ENCODE data around the gene HSD17B14. TPM values are rescaled to one million over a fixed set of nuclear protein-coding genes. Genes with fewer than 3 reads are reported as not detected.
"Not testable (repeated sequence)": the region's sequence is repeated elsewhere in the genome, so short reads cannot be mapped to it uniquely, and the experiment has no call there.

HSD17B14 gene
- total and polyA plus RNA-seq, 4 donors: 6.9 to 25.5 (median 17.6) TPM

DNA sequence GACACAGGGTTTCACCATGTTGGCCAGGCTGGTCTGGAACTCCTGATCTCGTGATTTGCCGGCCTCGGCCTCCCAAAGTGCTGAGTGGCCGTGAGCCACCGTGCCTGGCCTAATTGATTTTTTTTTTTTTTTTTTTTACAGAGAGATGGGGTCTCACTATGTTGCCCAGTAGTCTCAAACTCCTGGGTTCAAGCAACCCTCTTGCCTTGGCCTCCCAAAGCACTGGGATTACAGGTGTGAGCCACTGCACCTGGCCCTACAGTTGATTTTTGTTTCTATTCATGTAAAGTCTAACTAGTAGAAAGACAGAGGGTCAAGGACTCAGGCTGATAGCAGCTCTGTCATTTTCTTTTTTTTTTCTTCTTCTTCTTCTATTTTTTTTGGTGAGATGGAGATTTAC, 59.2 kb downstream of the HSD17B14 start:
- Histone ChIP-seq H3K27me3 (ENCODE audit: control insufficient read depth, insufficient read depth, low read length) (no peaks in the 10 kb centered on the region), H3K4me3 (ENCODE audit: low read depth, low read length) (no peak overlapping the region), H3K4me1 (ENCODE audit: control insufficient read depth, insufficient read depth, low read length) (no peaks in the 10 kb centered on the region), H3K36me3 (ENCODE audit: control insufficient read depth, insufficient read depth, low read length) (no peaks in the 10 kb centered on the region), H3K27ac (ENCODE audit: low read depth, low read length) (no peak overlapping the region), H3K9me3 (ENCODE audit: control insufficient read depth, insufficient read depth, low read length) (no peaks in the 10 kb centered on the region)
- no CpG with 5 or more reads among the region's 5 CpGs for WGBS (ENCODE audit: insufficient coverage)
- no peak for DNase-seq (ENCODE audit: low read depth in 4 of 6, low spot score in 6 of 6)

DNA sequence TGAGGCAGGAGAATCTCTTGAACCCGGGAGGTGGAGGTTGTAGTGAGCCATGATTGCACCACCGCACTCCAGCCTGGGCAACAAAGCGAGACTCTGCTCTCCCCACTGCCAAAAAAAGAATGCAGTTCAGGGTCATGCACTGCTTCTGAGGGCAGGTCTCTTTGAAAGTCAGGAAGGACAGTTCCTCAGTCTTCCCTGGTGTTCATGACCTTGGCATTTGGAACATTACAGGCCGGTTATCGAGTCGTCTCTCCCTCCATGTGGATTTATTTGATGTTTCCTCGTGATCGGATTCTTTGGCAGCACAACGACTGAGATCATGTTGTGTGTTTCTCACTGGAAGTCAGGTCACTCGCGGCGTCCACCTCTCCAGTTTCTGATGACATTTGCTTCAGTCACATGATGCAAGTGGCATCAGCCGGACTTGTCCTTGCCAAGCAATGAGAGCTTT, 63.8 kb downstream of the HSD17B14 start:
- no peak for DNase-seq (ENCODE audit: low read depth in 4 of 6, low spot score in 6 of 6)
- Histone ChIP-seq H3K4me1 (ENCODE audit: control insufficient read depth, insufficient read depth, low read length) (no peaks in the 10 kb centered on the region), H3K4me3 (ENCODE audit: low read depth, low read length) (no peak overlapping the region), H3K9me3 (ENCODE audit: control insufficient read depth, insufficient read depth, low read length) (no peaks in the 10 kb centered on the region), H3K36me3 (ENCODE audit: control insufficient read depth, insufficient read depth, low read length) (no peaks in the 10 kb centered on the region), H3K27ac (ENCODE audit: low read depth, low read length) (no peak overlapping the region), H3K27me3 (ENCODE audit: control insufficient read depth, insufficient read depth, low read length) (no peaks in the 10 kb centered on the region)
- WGBS (ENCODE audit: insufficient coverage): 77% methylated on average over 8 of the region's 13 CpGs

DNA sequence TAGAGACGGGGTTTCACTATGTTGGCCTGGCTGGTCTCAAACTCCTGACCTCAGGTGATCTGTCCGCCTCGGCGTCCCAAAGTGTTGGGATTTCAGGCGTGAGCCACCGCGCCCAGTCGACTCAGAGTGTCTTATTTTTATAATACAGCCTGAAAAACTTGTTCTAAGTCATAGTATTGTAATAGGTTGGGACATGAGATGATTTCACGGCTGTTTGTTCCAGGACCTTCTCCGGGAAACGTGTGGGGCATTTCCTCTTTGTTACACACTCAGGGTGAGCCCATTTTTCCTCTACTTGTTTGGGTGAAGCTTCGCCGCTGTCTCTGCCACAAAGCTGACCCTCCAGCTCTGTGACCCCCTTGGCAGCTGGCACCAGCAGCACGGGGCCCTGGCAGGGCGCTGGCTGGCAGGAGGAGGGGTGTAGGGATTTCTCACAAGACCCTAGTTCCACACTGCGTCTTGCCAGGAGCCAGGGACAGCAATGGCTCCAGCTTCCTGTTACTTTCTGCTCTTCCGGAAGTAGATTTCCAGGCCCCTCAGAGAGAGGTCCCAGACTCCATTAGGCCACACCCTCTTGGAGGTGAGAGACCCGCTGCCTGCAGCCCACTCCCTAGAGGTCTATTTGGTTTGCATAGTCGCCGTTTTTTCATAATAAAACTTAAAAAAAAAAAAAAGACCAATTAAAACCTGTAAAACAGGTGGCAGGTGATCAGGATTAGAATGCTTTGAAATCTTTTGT, 65.4 kb downstream of the HSD17B14 start:
- H3K9me3 ChIP-seq (ENCODE audit: control insufficient read depth, insufficient read depth, low read length): no peaks in the 10 kb centered on the region
- H3K4me3 ChIP-seq (ENCODE audit: low read depth, low read length): no peak overlapping the region
- no peaks in the 10 kb centered on the region for H3K27me3 ChIP-seq (ENCODE audit: control insufficient read depth, insufficient read depth, low read length)
- WGBS (ENCODE audit: insufficient coverage): 53% methylated on average over 7 of the region's 20 CpGs
- H3K36me3 ChIP-seq (ENCODE audit: control insufficient read depth, insufficient read depth, low read length): no peaks in the 10 kb centered on the region
- H3K27ac ChIP-seq (ENCODE audit: low read depth, low read length): no peak overlapping the region
- DNase-seq (ENCODE audit: low read depth in 4 of 6, low spot score in 6 of 6): no peak
- H3K4me1 ChIP-seq (ENCODE audit: control insufficient read depth, insufficient read depth, low read length): no peaks in the 10 kb centered on the region

DNA sequence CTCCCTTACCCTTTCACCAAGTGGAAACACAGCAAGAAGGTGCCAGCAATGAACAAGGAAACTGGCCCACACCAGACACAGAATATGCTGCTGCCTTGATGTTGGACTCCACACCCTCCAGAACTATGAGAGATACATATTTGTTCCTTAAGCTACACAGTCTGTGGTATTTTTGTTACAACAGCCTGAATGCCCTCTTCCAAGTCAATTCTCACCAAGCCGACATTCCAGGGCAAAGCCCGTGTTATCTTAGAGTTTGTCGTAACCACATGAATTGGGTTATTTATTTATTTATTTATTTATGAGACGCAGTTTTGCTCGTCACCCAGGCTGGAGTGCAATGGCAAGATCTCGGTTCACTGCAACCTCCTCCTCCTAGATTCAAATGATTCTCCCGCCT, 66.0 kb downstream of the HSD17B14 start:
- H3K4me3 ChIP-seq (ENCODE audit: low read depth, low read length): no peak overlapping the region
- H3K36me3 ChIP-seq (ENCODE audit: control insufficient read depth, insufficient read depth, low read length): no peaks in the 10 kb centered on the region
- WGBS (ENCODE audit: insufficient coverage): no CpG with 5 or more reads among the region's 7 CpGs
- H3K27me3 ChIP-seq (ENCODE audit: control insufficient read depth, insufficient read depth, low read length): no peaks in the 10 kb centered on the region
- no peaks in the 10 kb centered on the region for H3K9me3 ChIP-seq (ENCODE audit: control insufficient read depth, insufficient read depth, low read length)
- H3K4me1 ChIP-seq (ENCODE audit: control insufficient read depth, insufficient read depth, low read length): no peaks in the 10 kb centered on the region
- DNase-seq (ENCODE audit: low read depth in 4 of 6, low spot score in 6 of 6): no peak
- H3K27ac ChIP-seq (ENCODE audit: low read depth, low read length): no peak overlapping the region

DNA sequence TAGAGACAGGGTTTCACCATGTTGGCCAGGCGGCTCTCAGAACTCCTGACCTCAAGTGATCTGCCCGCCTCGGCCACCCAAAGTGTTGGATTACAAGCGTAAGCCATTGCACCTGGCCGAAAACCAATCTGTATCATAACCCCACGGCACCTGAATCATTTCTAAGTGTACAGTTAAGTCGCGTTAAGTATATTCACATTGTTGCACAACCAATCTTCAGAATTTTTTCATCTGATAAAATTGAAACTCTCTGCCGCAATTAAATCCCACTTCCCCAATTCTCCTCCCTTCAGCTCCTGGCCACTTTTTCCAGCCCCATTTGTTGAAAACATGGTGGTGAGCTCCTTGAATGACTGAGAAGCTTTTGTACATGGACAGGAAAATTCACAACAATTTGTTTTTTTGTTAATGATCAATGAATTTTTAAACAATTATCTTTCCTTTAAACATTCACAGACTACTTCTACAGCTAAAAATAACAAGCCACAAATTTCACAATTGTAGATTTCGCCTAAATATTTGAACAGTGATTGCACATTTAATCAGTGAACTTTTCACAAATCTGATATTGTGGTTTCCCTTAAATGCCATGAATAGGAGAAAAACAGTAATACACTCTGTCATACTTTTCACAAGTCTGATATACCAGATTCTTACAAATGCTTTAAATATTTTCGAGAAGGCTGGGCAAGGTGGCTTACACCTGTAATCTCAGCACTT, 67.1 kb downstream of the HSD17B14 start:
- DNase-seq (ENCODE audit: low read depth in 4 of 6, low spot score in 6 of 6): no peak
- WGBS (ENCODE audit: insufficient coverage): 85% methylated on average over 8 of the region's 11 CpGs
- Histone ChIP-seq H3K27me3 (ENCODE audit: control insufficient read depth, insufficient read depth, low read length) (no peaks in the 10 kb centered on the region), H3K4me3 (ENCODE audit: low read depth, low read length) (no peak overlapping the region), H3K36me3 (ENCODE audit: control insufficient read depth, insufficient read depth, low read length) (no peaks in the 10 kb centered on the region), H3K4me1 (ENCODE audit: control insufficient read depth, insufficient read depth, low read length) (no peaks in the 10 kb centered on the region), H3K27ac (ENCODE audit: low read depth, low read length) (no peak overlapping the region), H3K9me3 (ENCODE audit: control insufficient read depth, insufficient read depth, low read length) (no peaks in the 10 kb centered on the region)

DNA sequence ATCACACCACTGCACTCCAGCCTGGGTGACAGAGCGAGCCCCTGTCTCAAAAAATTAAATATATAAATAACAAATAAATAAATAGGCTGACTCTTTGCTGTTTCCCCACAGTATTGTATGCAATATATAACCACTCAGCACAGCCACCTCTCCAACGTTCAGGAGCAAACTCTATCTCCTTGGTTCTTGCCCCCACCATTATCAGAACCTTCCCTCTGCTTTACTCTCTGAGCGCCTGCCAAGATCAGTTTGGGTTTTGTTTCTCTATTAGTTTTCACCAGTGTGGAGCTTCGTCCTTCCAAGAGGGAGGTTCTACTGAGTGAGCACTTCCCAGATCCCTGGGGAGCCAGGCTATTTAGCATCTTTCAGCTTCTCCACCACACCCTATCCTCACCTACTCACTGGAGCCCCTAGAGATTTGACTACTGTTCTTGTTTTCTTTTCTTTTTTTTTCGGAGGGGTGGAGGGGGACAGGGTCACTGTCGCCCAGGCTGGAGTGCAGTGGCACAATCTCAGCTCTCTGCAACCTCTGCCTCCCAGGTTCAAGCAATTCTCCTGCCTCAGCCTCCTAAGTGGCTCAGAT, 68.0 kb downstream of the HSD17B14 start:
- not testable (repeated sequence) for H3K36me3 ChIP-seq (ENCODE audit: control insufficient read depth, insufficient read depth, low read length); H3K9me3 ChIP-seq (ENCODE audit: control insufficient read depth, insufficient read depth, low read length); H3K4me1 ChIP-seq (ENCODE audit: control insufficient read depth, insufficient read depth, low read length); H3K27ac ChIP-seq (ENCODE audit: low read depth, low read length); H3K4me3 ChIP-seq (ENCODE audit: low read depth, low read length); DNase-seq (ENCODE audit: low read depth in 4 of 6, low spot score in 6 of 6); H3K27me3 ChIP-seq (ENCODE audit: control insufficient read depth, insufficient read depth, low read length)
- no CpG with 5 or more reads among the region's 6 CpGs for WGBS (ENCODE audit: insufficient coverage)

DNA sequence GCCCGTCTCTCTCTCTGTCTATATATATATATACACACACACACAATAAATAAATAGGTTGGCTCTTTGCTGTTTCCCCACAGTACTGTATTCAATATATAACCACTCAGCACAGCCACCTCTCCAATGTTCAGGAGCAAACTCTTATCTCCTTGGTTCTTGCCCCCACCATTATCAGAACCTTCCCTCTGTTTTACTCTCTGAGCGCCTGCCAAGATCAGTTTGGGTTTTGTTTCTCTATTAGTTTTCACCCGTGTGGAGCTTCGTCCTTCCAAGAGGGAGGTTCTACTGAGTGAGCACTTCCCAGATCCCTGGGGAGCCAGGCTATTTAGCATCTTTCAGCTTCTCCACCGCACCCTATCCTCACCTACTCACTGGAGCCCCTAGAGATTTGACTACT, 70.5 kb downstream of the HSD17B14 start:
- H3K9me3 ChIP-seq (ENCODE audit: control insufficient read depth, insufficient read depth, low read length); H3K4me3 ChIP-seq (ENCODE audit: low read depth, low read length); H3K4me1 ChIP-seq (ENCODE audit: control insufficient read depth, insufficient read depth, low read length); DNase-seq (ENCODE audit: low read depth in 4 of 6, low spot score in 6 of 6); H3K36me3 ChIP-seq (ENCODE audit: control insufficient read depth, insufficient read depth, low read length); H3K27me3 ChIP-seq (ENCODE audit: control insufficient read depth, insufficient read depth, low read length); H3K27ac ChIP-seq (ENCODE audit: low read depth, low read length): not testable (repeated sequence)
- WGBS (ENCODE audit: insufficient coverage): no CpG with 5 or more reads among the region's 5 CpGs

Small RNAs within 50 kb of the gene (small RNA-seq; reads per million reads assigned to genes)
- gene RNU6-317P (ENCODE audit: low replicate concordance): not detected

Other genes starting within 250 kb of the HSD17B14 start
Only the 30 nearest of the 33 such genes appear.
- under 1 TPM in 1 of 2 donors, not detected in 1; 0.61 TPM for gene FAM83E, start 221.4 kb downstream of the HSD17B14 start, total RNA-seq
- gene FAM83E, start 221.4 kb downstream of the HSD17B14 start, polyA plus RNA-seq (ENCODE audit: insufficient read length in 2 of 2): under 1 TPM; 0.13 to 0.45 TPM
- 1,000 to 10,000 TPM in 1 of 2 donors, 100 to 1,000 TPM in 1; 747 to 1,623 TPM for gene RPL18, start 217.3 kb downstream of the HSD17B14 start, total RNA-seq
- gene RPL18, start 217.3 kb downstream of the HSD17B14 start, polyA plus RNA-seq (ENCODE audit: insufficient read length in 2 of 2): 1,000 to 10,000 TPM; 1,019 to 1,048 TPM
- gene SPHK2, start 217.0 kb downstream of the HSD17B14 start, total RNA-seq: 10 to 100 TPM; 10.2 to 11.6 TPM
- gene SPHK2, start 217.0 kb downstream of the HSD17B14 start, polyA plus RNA-seq (ENCODE audit: insufficient read length in 2 of 2): 10 to 100 TPM; 36.6 to 39.3 TPM
- gene DBP, start 199.1 kb downstream of the HSD17B14 start, total RNA-seq: 10 to 100 TPM in 1 of 2 donors, 1 to 10 TPM in 1; 6.2 to 16.6 TPM
- 10 to 100 TPM; 14.0 to 16.2 TPM for gene DBP, start 199.1 kb downstream of the HSD17B14 start, polyA plus RNA-seq (ENCODE audit: insufficient read length in 2 of 2)
- 10 to 100 TPM; 13.3 to 64.7 TPM for gene CA11, start 190.3 kb downstream of the HSD17B14 start, total RNA-seq
- gene CA11, start 190.3 kb downstream of the HSD17B14 start, polyA plus RNA-seq (ENCODE audit: insufficient read length in 2 of 2): 10 to 100 TPM; 53.6 to 71.7 TPM
- 1 to 10 TPM in 1 of 2 donors, under 1 TPM in 1; 0.10 to 1.2 TPM for gene NTN5, start 163.5 kb downstream of the HSD17B14 start, total RNA-seq
- gene NTN5, start 163.5 kb downstream of the HSD17B14 start, polyA plus RNA-seq (ENCODE audit: insufficient read length in 2 of 2): 1 to 10 TPM in 1 of 2 donors, under 1 TPM in 1; 0.63 to 2.3 TPM
- gene FUT2, start 140.5 kb downstream of the HSD17B14 start, total RNA-seq: not detected
- gene FUT2, start 140.5 kb downstream of the HSD17B14 start, polyA plus RNA-seq (ENCODE audit: insufficient read length in 2 of 2): 1 to 10 TPM; 2.1 to 6.7 TPM
- 1 to 10 TPM in 1 of 2 donors, under 1 TPM in 1; 0.89 to 2.4 TPM for gene MAMSTR, start 116.8 kb downstream of the HSD17B14 start, total RNA-seq
- 1 to 10 TPM; 4.1 to 6.6 TPM for gene MAMSTR, start 116.8 kb downstream of the HSD17B14 start, polyA plus RNA-seq (ENCODE audit: insufficient read length in 2 of 2)
- 10 to 100 TPM in 1 of 2 donors, 1 to 10 TPM in 1; 2.9 to 11.9 TPM for gene RASIP1, start 95.9 kb downstream of the HSD17B14 start, total RNA-seq
- 10 to 100 TPM in 1 of 2 donors, 1 to 10 TPM in 1; 8.1 to 11.9 TPM for gene RASIP1, start 95.9 kb downstream of the HSD17B14 start, polyA plus RNA-seq (ENCODE audit: insufficient read length in 2 of 2)
- under 1 TPM in 1 of 2 donors, not detected in 1; 0.10 TPM for gene IZUMO1, start 89.6 kb downstream of the HSD17B14 start, total RNA-seq
- 1 to 10 TPM in 1 of 2 donors, under 1 TPM in 1; 0.41 to 1.2 TPM for gene IZUMO1, start 89.6 kb downstream of the HSD17B14 start, polyA plus RNA-seq (ENCODE audit: insufficient read length in 2 of 2)
- gene FUT1, start 83.8 kb downstream of the HSD17B14 start, total RNA-seq: 1 to 10 TPM; 1.9 to 4.4 TPM
- 1 to 10 TPM; 2.9 to 3.5 TPM for gene FUT1, start 83.8 kb downstream of the HSD17B14 start, polyA plus RNA-seq (ENCODE audit: insufficient read length in 2 of 2)
- not detected for gene FGF21, start 81.0 kb downstream of the HSD17B14 start, total RNA-seq
- not detected for gene FGF21, start 81.0 kb downstream of the HSD17B14 start, polyA plus RNA-seq (ENCODE audit: insufficient read length in 2 of 2)
- gene BCAT2, start 25.5 kb downstream of the HSD17B14 start, total RNA-seq: 10 to 100 TPM; 14.6 to 39.5 TPM
- gene BCAT2, start 25.5 kb downstream of the HSD17B14 start, polyA plus RNA-seq (ENCODE audit: insufficient read length in 2 of 2): 10 to 100 TPM; 26.5 to 36.6 TPM
- 10 to 100 TPM; 11.6 to 32.3 TPM for gene PLEKHA4, start 32.1 kb upstream of the HSD17B14 start, total RNA-seq
- gene PLEKHA4, start 32.1 kb upstream of the HSD17B14 start, polyA plus RNA-seq (ENCODE audit: insufficient read length in 2 of 2): 10 to 100 TPM; 17.3 to 43.0 TPM
- gene PPP1R15A, start 35.9 kb upstream of the HSD17B14 start, total RNA-seq: 10 to 100 TPM; 30.6 to 42.5 TPM
- 10 to 100 TPM; 26.6 to 33.4 TPM for gene PPP1R15A, start 35.9 kb upstream of the HSD17B14 start, polyA plus RNA-seq (ENCODE audit: insufficient read length in 2 of 2)
- under 1 TPM; 0.20 to 0.50 TPM for gene TULP2, start 62.3 kb upstream of the HSD17B14 start, total RNA-seq
- gene TULP2, start 62.3 kb upstream of the HSD17B14 start, polyA plus RNA-seq (ENCODE audit: insufficient read length in 2 of 2): 1 to 10 TPM in 1 of 2 donors, under 1 TPM in 1; 0.84 to 1.4 TPM
- 100 to 1,000 TPM in 1 of 2 donors, 10 to 100 TPM in 1; 94.4 to 149 TPM for gene NUCB1, start 63.8 kb upstream of the HSD17B14 start, total RNA-seq
- gene NUCB1, start 63.8 kb upstream of the HSD17B14 start, polyA plus RNA-seq (ENCODE audit: insufficient read length in 2 of 2): 100 to 1,000 TPM; 166 to 213 TPM
- 1 to 10 TPM in 1 of 2 donors, under 1 TPM in 1; 0.59 to 1.4 TPM for gene DHDH, start 97.2 kb upstream of the HSD17B14 start, total RNA-seq
- gene DHDH, start 97.2 kb upstream of the HSD17B14 start, polyA plus RNA-seq (ENCODE audit: insufficient read length in 2 of 2): 1 to 10 TPM; 2.7 to 4.6 TPM
- gene BAX, start 118.4 kb upstream of the HSD17B14 start, total RNA-seq: 10 to 100 TPM; 23.5 to 40.4 TPM
- 10 to 100 TPM; 86.0 to 91.3 TPM for gene BAX, start 118.4 kb upstream of the HSD17B14 start, polyA plus RNA-seq (ENCODE audit: insufficient read length in 2 of 2)
- 1,000 to 10,000 TPM in 1 of 2 donors, 100 to 1,000 TPM in 1; 830 to 1,568 TPM for gene FTL, start 128.8 kb upstream of the HSD17B14 start, total RNA-seq
- 1,000 to 10,000 TPM; 1,197 to 1,255 TPM for gene FTL, start 128.8 kb upstream of the HSD17B14 start, polyA plus RNA-seq (ENCODE audit: insufficient read length in 2 of 2)
- 10 to 100 TPM; 22.0 to 30.9 TPM for gene GYS1, start 156.8 kb upstream of the HSD17B14 start, total RNA-seq
- gene GYS1, start 156.8 kb upstream of the HSD17B14 start, polyA plus RNA-seq (ENCODE audit: insufficient read length in 2 of 2): 10 to 100 TPM; 35.4 to 47.5 TPM
- gene RUVBL2, start 157.4 kb upstream of the HSD17B14 start, total RNA-seq: 100 to 1,000 TPM in 1 of 2 donors, 10 to 100 TPM in 1; 80.4 to 101 TPM
- gene RUVBL2, start 157.4 kb upstream of the HSD17B14 start, polyA plus RNA-seq (ENCODE audit: insufficient read length in 2 of 2): 100 to 1,000 TPM; 106 to 109 TPM
- gene LHB, start 180.6 kb upstream of the HSD17B14 start, total RNA-seq: not detected
- under 1 TPM in 1 of 2 donors, not detected in 1; 0.32 TPM for gene LHB, start 180.6 kb upstream of the HSD17B14 start, polyA plus RNA-seq (ENCODE audit: insufficient read length in 2 of 2)
- gene CGB3, start 187.8 kb upstream of the HSD17B14 start, total RNA-seq: under 1 TPM in 1 of 2 donors, not detected in 1; 0.72 TPM
- under 1 TPM in 1 of 2 donors, not detected in 1; 0.73 TPM for gene CGB3, start 187.8 kb upstream of the HSD17B14 start, polyA plus RNA-seq (ENCODE audit: insufficient read length in 2 of 2)
- not detected for gene CGB2, start 195.4 kb upstream of the HSD17B14 start, total RNA-seq
- gene CGB2, start 195.4 kb upstream of the HSD17B14 start, polyA plus RNA-seq (ENCODE audit: insufficient read length in 2 of 2): not detected
- not detected for gene CGB1, start 200.4 kb upstream of the HSD17B14 start, total RNA-seq
- gene CGB1, start 200.4 kb upstream of the HSD17B14 start, polyA plus RNA-seq (ENCODE audit: insufficient read length in 2 of 2): not detected
- gene CGB5, start 207.4 kb upstream of the HSD17B14 start, total RNA-seq: 1 to 10 TPM in 1 of 2 donors, not detected in 1; 1.4 TPM
- gene CGB5, start 207.4 kb upstream of the HSD17B14 start, polyA plus RNA-seq (ENCODE audit: insufficient read length in 2 of 2): not detected
- under 1 TPM in 1 of 2 donors, not detected in 1; 0.72 TPM for gene CGB8, start 212.6 kb upstream of the HSD17B14 start, total RNA-seq
- not detected for gene CGB8, start 212.6 kb upstream of the HSD17B14 start, polyA plus RNA-seq (ENCODE audit: insufficient read length in 2 of 2)
- under 1 TPM in 1 of 2 donors, not detected in 1; 0.17 TPM for gene CGB7, start 221.3 kb upstream of the HSD17B14 start, total RNA-seq
- gene CGB7, start 221.3 kb upstream of the HSD17B14 start, polyA plus RNA-seq (ENCODE audit: insufficient read length in 2 of 2): under 1 TPM; 0.16 to 0.29 TPM
- gene NTF4, start 228.3 kb upstream of the HSD17B14 start, total RNA-seq: under 1 TPM in 1 of 2 donors, not detected in 1; 0.83 TPM
- not detected for gene NTF4, start 228.3 kb upstream of the HSD17B14 start, polyA plus RNA-seq (ENCODE audit: insufficient read length in 2 of 2)

Data from spinal cord (tissue), 10 donors.